Activated naive CD8-positive, alpha-beta T cell (primary cell): Measurements from ENCODE around the gene NMD3.
"Not testable (repeated sequence)": the region's sequence is repeated elsewhere in the genome, so short reads cannot be mapped to it uniquely, and the experiment has no call there.

Experiments used
- H3K27ac Mint-ChIP-seq: one replicate; pipeline ENCODE4 v1.8.0; 2021; ENCODE audit warnings: mixed read lengths
- H3K27me3 Mint-ChIP-seq: one replicate; pipeline ENCODE4 v1.8.0; 2021; ENCODE audit warnings: mixed read lengths
- H3K36me3 Mint-ChIP-seq: one replicate; pipeline ENCODE4 v1.8.0; 2021; ENCODE audit warnings: mixed read lengths
- H3K4me1 Mint-ChIP-seq: one replicate; pipeline ENCODE4 v1.8.0; 2021; ENCODE audit warnings: low read depth, mixed read lengths
- H3K4me3 Mint-ChIP-seq: one replicate; pipeline ENCODE4 v1.8.0; 2021; ENCODE audit warnings: mild to moderate bottlenecking, mixed read lengths
- H3K9me3 Mint-ChIP-seq: one replicate; pipeline ENCODE4 v1.8.0; 2021; ENCODE audit warnings: low read depth, mixed read lengths

NMD3 gene

DNA sequence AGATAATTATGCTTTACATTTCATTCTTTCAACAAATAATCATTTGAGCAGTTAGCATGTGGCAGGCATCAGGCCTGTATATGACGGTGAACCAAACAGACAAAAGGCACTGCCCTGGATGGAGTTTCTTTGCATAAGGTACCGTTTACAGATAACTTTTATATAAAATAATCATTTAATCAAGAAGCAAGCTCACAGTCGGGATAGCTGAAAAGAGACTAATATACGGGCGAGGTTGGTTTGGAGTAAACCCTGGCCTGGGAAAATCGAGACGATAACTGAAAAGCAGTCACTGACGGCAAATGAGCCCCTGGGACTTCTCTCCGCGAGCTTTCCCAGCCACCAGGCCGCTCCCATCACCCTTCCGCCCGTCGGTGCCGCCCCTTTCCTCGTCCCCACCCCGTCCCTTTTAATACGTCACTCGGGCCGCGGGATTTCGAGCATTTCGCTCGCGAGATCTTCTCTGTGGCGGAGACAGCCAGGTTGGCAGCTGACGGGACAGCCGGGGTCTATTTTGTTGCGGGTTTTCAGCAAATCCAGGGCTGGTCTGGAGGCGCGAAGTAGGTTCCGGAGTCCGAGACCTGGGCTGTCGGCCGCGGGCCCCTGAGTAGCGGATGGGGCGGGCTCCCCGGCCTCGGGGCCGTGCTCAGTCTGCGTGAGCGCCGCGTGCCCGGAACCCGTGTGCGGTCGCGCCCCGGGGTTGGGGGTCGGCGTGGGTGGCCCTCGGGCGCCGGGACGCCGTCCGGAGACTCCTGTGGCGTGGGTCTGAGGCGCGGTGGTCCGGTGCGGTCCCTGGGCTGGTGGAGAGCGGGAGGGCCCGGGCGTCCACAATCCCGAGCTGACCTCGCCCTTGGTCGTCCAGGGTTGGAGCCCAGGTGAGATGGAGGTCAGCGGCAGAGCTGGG lies at the start of gene NMD3:
Gene NMD3 (plus strand): TSS at position 462 of the 904 bp plus-strand sequence. CDS start 703 bp downstream, outside the sequence.
- Mint-ChIP-seq H3K36me3 (peaks cover 8% of the 10 kb centered on the region), H3K4me1 (peaks cover 34% of the 10 kb centered on the region), H3K27ac (peak within 1 kb of the TSS; percentile 89), H3K4me3 (peak within 1 kb of the TSS; percentile 96), H3K9me3 (no peaks in the 10 kb centered on the region), H3K27me3 (peaks cover 1% of the 10 kb centered on the region)

- peaks cover 6% of the 10 kb centered on the region for H3K9me3 Mint-ChIP-seq
- H3K36me3 Mint-ChIP-seq, result peaks cover 2% of the 10 kb centered on the region
- no peak overlapping the region for H3K27ac Mint-ChIP-seq
- peaks cover 8% of the 10 kb centered on the region for H3K27me3 Mint-ChIP-seq
- H3K4me1 Mint-ChIP-seq, result no peaks in the 10 kb centered on the region
- no peak overlapping the region for H3K4me3 Mint-ChIP-seq
Observed at GRCh38 chr3:161171639-161172552, 49.2 kb upstream of the NMD3 start.

DNA sequence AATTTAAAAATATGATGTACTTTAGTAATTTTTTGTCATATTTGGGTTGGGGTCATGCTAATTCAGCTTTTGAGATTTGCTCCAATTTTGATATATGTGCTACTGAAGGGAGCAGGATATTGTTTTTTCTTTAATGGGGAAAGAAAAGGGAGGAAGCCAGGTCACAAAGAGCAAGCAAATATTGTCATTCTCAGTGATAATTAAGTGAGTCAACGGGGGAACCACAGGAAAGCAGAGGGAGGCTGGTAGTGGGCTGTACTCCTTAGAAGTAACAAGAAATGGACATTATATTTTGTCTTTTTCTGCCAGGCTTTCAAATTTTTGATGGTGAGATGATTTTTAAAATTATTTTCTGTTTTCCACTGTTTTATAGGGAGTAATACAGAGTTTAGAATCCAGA lies 45.6 kb upstream of the NMD3 start:
- no peak overlapping the region for H3K27ac Mint-ChIP-seq
- H3K4me3 Mint-ChIP-seq, result no peak overlapping the region
- no peaks in the 10 kb centered on the region for H3K4me1 Mint-ChIP-seq
- peaks cover 2% of the 10 kb centered on the region for H3K36me3 Mint-ChIP-seq
- H3K9me3 Mint-ChIP-seq, result peaks cover 6% of the 10 kb centered on the region
- peaks cover 13% of the 10 kb centered on the region for H3K27me3 Mint-ChIP-seq

GRCh38 chr3:161177991-161178390 lies 43.1 kb upstream of the NMD3 start:
- Mint-ChIP-seq H3K4me1 (no peaks in the 10 kb centered on the region), H3K27ac (no peak overlapping the region), H3K36me3 (peaks cover 2% of the 10 kb centered on the region), H3K9me3 (peaks cover 6% of the 10 kb centered on the region), H3K27me3 (peaks cover 14% of the 10 kb centered on the region), H3K4me3 (no peak overlapping the region)

GRCh38 chr3:161181371-161181770 lies 39.7 kb upstream of the NMD3 start:
- not testable (repeated sequence) for H3K36me3 Mint-ChIP-seq, H3K27me3 Mint-ChIP-seq, H3K4me1 Mint-ChIP-seq, H3K27ac Mint-ChIP-seq, H3K4me3 Mint-ChIP-seq, H3K9me3 Mint-ChIP-seq

DNA sequence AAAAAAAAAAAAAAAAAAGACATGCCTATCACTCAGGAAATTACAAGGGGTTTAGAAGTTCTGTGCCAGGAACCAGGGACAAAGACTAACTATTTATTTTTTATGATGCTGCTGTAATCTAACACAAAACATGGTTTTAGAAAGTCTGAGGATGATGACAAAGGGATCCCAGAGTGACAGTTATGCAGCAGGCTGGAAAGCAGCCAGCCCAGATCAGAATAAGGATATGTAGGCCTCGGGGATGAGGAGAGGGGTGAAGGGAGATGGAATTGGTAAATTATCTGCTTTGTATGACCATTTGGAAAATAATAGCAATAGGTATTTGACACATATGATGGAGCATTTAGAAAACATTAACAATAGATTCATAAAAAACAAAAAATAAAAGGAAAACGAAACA lies 34.1 kb upstream of the NMD3 start:
- Mint-ChIP-seq H3K27ac (no peak overlapping the region), H3K9me3 (no peaks in the 10 kb centered on the region)

DNA sequence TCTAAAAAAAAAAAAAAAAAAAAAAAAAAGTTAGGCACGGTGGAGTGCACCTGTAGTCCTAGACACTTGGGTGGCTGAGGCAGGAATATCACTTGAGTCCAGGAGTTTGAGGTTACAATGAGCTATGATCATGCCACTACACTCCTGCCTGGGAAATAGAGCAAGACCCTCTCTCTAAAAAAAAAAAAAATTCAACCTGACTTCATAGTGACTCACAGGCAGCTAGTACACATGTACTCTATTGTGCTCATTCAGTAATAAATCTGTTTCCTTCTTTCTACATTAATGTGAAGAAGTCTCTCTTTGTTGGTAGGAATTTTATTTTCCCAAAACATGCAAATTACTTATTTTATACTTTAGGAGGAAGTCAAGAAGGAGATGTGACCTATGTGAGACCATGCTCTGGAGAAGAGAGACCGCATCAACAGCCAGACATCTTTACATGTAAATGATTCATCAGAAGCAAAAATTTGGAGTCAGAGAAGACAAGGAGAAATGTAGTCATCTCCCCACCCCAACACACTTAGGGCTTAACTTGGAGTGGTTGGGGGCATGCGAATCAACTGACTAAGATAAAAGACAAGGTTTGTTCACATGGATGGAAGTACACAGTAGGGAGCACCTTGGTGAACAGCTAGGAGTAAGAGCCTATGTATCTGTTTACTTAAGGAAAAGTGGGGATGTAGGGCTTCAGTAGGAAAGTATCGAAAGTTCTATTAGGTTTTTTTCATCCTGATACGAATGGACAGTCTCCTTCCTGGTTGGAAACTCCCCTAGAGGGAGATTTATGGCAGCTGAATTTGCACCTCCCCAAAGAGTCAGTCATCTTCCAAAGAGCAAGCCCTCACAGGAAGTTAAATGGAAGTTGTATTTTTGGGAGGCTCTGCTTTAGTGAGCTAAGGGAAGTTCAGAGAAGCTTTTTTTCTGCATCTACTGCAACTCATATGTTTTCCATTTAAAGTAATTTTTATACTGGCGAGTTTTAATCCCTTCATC lies 23.0 kb upstream of the NMD3 start:
- no peak overlapping the region for H3K27ac Mint-ChIP-seq
- H3K4me1 Mint-ChIP-seq, result no peaks in the 10 kb centered on the region
- H3K9me3 Mint-ChIP-seq, result no peaks in the 10 kb centered on the region
- peaks cover 4% of the 10 kb centered on the region for H3K27me3 Mint-ChIP-seq
- H3K36me3 Mint-ChIP-seq, result no peaks in the 10 kb centered on the region
- no peak overlapping the region for H3K4me3 Mint-ChIP-seq

More for the DNA sequence above, 34.1 kb upstream of the NMD3 start:
- no peak overlapping the region for H3K4me3 Mint-ChIP-seq
- no peaks in the 10 kb centered on the region for H3K27me3 Mint-ChIP-seq
- no peaks in the 10 kb centered on the region for H3K4me1 Mint-ChIP-seq
- no peaks in the 10 kb centered on the region for H3K36me3 Mint-ChIP-seq

DNA sequence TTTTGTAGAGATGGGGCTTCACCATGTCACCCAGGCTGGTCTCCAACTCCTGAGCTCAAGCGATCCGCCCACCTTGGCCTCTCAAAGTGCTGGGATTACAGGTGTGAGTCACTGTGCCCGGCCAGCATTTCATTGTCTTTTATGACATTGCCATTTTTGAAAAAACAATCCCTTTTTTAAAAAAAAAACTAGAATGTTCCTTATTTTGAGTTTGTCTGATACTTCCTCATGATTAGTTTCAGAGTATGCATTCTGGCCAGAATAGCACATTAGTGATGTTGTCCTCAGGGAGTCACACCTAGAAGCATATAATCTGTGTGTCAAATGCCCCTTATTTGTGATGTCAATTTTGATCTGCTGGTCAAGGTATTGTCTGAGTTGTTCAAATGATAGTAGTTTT lies 21.2 kb upstream of the NMD3 start:
- Mint-ChIP-seq H3K4me3 (no peak overlapping the region), H3K27ac (no peak overlapping the region), H3K4me1 (no peaks in the 10 kb centered on the region), H3K36me3 (no peaks in the 10 kb centered on the region), H3K9me3 (no peaks in the 10 kb centered on the region), H3K27me3 (peaks cover 8% of the 10 kb centered on the region)

DNA sequence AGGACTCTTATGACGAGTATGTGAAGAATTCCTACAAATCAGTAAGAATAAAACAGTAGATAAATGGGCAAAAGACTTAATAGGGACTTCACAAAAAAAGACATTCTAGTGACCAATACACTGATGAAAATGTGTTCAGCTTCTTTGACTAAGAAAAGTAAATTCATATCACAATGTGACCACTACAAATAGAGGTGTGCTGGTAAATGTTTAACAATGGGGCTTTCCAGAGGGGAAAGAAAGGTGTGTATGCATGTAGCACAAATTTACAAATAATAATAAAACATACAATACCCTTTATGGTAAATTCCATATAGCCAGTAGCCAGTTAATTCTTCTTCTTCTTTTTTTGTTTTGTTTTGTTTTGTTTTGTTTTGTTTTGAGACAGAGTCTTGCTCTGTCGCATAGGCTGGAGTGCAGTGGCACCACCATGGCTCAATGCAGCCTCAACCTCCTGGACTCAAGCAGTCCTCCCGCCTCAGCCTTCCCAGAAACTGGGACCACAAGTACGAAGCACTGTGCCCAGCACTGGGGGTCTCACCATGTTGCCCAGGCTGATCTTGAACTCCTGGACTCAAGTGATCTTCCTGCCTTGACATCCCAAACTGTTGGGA lies 17.5 kb upstream of the NMD3 start:
- Mint-ChIP-seq H3K4me1 (no peaks in the 10 kb centered on the region), H3K27me3 (peaks cover 6% of the 10 kb centered on the region), H3K27ac (no peak overlapping the region), H3K4me3 (no peak overlapping the region), H3K9me3 (no peaks in the 10 kb centered on the region), H3K36me3 (no peaks in the 10 kb centered on the region)

DNA sequence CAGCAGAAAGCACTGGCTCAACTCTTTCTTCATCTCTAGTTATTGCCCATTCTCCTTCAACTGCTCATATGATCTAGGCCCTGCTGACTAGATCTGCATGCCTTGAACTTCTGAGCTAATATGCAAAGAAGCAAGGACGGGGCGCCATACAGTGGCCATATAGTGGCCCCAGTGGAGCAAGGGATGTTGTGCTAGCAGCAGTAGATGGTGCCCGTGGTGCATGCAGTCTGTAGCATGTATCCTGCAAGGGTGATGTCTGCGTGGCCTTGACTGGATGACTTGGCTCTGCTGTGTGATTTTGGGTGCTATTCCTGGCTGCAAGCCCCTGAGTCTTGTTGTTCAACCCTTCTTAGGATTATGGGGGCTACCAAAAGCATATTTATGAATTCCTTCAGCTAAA lies 12.2 kb upstream of the NMD3 start:
- Mint-ChIP-seq H3K4me3 (no peak overlapping the region), H3K27ac (no peak overlapping the region), H3K36me3 (no peaks in the 10 kb centered on the region), H3K9me3 (no peaks in the 10 kb centered on the region), H3K4me1 (no peaks in the 10 kb centered on the region), H3K27me3 (no peaks in the 10 kb centered on the region)

- Mint-ChIP-seq H3K27me3 (peaks cover 4% of the 10 kb centered on the region), H3K9me3 (no peaks in the 10 kb centered on the region), H3K27ac (no peak overlapping the region), H3K36me3 (no peaks in the 10 kb centered on the region), H3K4me3 (no peak overlapping the region), H3K4me1 (no peaks in the 10 kb centered on the region)
Observed at GRCh38 chr3:161212171-161212771, 8.8 kb upstream of the NMD3 start.

DNA sequence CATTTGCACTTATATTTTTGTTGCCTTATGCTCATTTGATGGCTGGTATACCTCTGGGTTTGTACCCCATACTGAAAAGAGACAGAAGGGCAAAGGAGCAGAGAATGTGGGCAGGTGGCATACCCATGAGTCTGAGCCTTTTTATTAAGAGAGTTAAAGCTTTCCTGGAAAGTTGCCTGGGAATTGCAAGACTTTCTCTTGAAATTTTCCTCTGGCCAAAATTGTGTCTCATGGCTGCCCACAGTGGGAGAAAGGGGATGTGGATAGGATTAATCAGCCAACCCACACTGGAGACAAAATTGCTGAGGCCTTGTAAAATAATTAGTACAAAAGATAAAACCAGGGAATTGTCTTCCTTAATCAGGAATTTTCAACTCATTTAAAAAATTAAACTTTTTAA lies 8.2 kb upstream of the NMD3 start:
- no peaks in the 10 kb centered on the region for H3K4me1 Mint-ChIP-seq
- H3K27ac Mint-ChIP-seq, result no peak overlapping the region
- no peak overlapping the region for H3K4me3 Mint-ChIP-seq
- H3K36me3 Mint-ChIP-seq, result no peaks in the 10 kb centered on the region
- H3K9me3 Mint-ChIP-seq, result no peaks in the 10 kb centered on the region
- peaks cover 4% of the 10 kb centered on the region for H3K27me3 Mint-ChIP-seq

DNA sequence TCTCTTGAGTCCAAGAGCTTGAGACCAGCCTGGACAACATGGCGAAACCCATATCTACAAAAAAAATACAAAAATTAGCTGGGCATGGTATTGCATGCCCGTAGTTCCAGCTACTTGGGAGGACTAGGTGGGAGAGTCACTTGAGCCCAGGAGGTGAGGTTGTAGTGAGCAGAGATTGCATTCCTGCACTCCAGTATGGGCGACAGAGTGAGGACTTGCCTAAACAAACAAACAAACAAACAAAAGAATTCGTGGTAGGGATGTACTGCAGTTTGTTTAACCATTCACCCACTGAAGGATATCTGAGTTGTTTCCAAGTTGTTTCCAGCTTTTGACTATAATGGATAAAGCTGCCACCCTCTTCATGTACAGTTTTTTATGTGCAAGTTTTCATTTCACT lies 7.5 kb upstream of the NMD3 start:
- Mint-ChIP-seq H3K27ac (no peak overlapping the region), H3K9me3 (no peaks in the 10 kb centered on the region), H3K36me3 (no peaks in the 10 kb centered on the region), H3K4me1 (no peaks in the 10 kb centered on the region), H3K4me3 (no peak overlapping the region), H3K27me3 (peaks cover 4% of the 10 kb centered on the region)

DNA sequence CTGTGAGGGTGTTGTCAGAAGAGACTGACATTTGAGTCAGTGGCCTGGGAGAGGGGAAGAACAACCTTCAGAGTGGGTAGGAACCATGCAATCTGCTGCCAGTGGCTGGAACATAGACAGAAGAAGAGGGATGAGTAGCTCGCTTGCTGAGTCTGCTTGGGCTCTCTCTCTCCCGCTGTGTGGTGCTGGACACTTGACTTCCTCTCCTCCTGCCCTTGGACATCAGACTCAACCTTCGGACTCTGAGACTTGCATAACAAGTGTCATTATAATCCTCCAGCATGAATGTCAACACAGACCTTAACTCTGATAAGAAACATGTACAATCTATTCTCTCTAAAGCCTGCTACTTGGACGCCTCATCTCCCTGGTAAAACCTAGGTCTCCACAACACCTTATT lies 5.9 kb upstream of the NMD3 start:
- Mint-ChIP-seq H3K9me3 (no peaks in the 10 kb centered on the region), H3K27me3 (peaks cover 4% of the 10 kb centered on the region), H3K4me3 (no peak overlapping the region), H3K4me1 (peaks cover 3% of the 10 kb centered on the region), H3K36me3 (peaks cover 2% of the 10 kb centered on the region), H3K27ac (no peak overlapping the region)
